ENCODE data around the gene THSD4.

The THSD4 gene

DNA sequence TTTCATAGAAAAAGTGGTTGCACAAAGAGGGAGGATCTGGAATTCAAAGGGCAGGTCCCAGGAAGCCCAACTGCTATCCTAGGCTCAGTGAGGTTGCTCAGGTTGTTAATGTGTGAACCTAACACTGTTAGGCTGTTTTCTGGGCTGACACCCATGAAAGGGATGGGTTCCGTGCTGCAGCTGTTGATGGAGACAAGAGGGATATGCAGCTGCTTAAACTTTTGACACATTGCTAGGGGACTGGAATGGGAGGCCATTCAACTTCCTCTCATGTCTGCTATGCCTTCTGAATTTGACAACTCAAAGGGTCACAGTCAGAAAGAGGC is 497.1 kb downstream of the THSD4 start:
- DNase-seq (ENCODE audit: low read depth in 3 of 3), result no peak

DNA sequence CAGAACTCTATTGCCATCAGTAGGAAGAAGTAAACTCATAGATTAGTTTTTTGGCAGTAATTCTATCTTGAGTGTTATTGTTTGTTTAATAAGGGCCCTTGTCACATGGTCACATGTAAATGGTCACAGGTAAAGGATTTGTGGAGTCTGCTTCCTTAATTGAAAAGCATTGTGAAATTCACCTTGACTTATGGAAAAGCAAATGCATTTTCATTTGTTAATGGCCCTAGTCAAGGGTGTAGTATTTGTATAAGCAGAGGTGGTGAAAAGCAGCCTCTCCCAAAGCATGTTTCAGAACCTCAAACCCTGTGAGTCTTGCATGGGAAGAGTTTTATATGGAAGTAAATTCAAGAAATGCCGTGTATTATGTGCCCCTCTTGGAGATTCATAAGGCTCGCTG is 497.6 kb downstream of the THSD4 start:
- no peak for DNase-seq (ENCODE audit: low read depth in 3 of 3)

GRCh38 chr15:71623111-71623510 is 507.8 kb downstream of the THSD4 start:
- DNase-seq (ENCODE audit: low read depth in 3 of 3), result no peak

DNA sequence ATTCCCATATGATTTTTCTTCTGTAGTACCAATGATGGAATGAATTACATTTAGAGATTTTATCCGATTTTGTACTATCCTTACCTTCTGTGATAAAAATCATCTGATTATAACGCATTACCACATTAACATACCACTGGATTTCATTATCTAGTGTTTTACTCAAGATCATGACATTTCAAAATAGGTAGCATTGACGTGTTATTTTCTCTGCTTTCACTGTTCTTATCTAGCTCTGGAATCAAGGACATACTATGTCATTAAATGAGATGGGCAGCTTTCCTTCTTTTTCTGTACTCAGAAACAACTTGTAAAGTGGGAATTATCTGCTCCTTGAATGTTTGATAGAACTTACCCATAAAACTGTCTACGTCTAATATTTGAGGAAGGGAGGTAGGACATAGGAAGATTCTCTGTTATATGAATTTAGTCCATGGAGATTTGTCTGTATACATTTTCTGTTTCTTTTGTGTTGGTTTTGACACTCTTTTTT is 511.4 kb downstream of the THSD4 start:
- no peak for DNase-seq (ENCODE audit: low read depth in 3 of 3)

DNA sequence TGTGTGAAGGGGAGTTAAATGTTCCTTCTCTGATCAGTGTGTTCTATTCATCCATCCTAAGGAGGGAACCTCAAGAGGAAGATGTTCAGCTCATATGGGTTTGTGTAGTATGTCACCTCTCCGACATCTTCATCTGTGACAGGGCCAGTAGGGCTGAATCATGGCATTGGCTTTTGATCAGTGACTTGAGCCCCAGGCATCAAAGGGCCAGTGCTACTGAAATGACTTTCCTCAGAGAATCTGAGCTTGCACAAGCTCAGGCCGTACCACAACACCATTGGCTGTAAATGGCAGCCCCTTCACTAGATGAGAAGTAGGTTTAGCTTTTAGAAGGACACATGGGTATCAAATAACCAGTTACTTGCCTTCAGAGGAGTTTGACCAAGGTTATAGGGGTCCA is 511.9 kb downstream of the THSD4 start:
- DNase-seq (ENCODE audit: low read depth in 3 of 3), result no peak

DNA sequence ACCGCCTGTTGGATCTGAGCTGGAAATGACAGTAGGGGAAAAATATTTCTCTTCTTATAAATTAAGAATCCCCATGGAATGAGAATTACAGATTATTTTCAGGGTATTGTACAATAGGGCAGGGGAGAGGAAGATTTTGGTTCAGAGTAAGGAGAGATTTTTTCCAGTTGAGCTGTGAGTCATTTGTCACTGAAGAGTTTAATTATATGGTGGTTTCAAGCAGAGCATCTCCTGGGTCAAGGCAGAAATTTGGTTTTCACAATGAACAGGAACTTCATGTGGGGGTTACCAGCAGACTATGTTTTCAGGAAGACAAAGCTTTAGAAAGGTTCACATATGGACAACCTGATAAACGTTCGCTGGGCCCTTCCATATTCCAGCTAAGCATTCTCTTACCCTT is 512.3 kb downstream of the THSD4 start:
- DNase-seq (ENCODE audit: low read depth in 3 of 3), result no peak

- no peak for DNase-seq (ENCODE audit: low read depth in 3 of 3)
Measured at GRCh38 chr15:71628988-71629770, 513.9 kb downstream of the THSD4 start.

GRCh38 chr15:71629781-71630474 is 514.7 kb downstream of the THSD4 start:
- no peak for DNase-seq (ENCODE audit: low read depth in 3 of 3)

GRCh38 chr15:71630475-71630809 is 515.2 kb downstream of the THSD4 start:
- no peak for DNase-seq (ENCODE audit: low read depth in 3 of 3)

DNA sequence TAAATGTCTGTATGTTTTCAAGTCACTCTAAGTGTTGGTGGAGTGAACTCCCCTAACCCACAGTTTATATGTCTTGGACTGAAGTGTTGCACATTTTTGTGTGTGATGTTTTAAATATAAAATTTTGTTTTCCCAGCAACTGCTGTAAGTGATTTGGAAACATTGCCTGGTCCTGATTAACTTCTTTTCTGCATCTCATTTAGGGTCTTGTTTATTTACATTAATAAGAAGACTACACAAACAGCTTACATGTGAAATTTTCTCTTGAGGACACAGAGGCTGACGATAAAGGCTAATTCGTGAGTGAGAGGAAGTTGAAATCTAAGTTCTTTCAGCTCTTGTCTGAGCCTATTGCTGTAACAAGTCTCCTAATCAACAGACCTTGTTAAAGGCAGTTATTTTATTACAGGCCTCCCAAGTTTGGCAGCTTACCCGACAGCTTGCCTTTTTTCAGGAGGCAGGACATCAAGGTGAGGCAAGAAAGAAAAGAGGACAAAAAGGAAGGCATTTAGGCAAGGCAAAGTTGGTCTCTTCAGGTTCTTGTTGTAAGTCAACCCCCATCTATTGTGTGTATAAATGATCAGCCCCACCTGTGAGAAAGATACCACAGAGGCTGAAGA is 517.4 kb downstream of the THSD4 start:
- DNase-seq (ENCODE audit: low read depth in 3 of 3), result no peak

GRCh38 chr15:71634820-71635560 is 519.7 kb downstream of the THSD4 start:
- DNase-seq (ENCODE audit: low read depth in 3 of 3), result no peak

DNA sequence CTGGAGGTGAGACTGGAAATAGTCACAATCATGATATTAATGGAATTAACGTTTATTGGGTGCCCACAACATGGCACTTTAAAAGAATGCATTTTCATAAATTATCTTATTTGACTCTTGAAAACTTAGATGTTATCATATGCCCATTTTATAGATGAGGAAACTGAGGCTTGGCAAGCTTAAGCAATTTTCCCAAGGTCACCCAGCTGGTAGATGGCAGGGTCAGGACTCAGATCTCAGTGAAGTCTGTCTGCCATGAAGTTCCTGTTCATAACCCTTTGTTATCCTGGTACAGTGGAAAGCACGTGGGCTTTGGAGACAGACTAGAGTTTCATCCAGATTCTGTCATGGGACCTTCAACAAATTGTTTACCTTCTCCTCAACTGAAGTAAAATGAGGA is 520.5 kb downstream of the THSD4 start:
- no peak for DNase-seq (ENCODE audit: low read depth in 3 of 3)

GRCh38 chr15:71638876-71639275 is 523.6 kb downstream of the THSD4 start:
- no peak for DNase-seq (ENCODE audit: low read depth in 3 of 3)

DNA sequence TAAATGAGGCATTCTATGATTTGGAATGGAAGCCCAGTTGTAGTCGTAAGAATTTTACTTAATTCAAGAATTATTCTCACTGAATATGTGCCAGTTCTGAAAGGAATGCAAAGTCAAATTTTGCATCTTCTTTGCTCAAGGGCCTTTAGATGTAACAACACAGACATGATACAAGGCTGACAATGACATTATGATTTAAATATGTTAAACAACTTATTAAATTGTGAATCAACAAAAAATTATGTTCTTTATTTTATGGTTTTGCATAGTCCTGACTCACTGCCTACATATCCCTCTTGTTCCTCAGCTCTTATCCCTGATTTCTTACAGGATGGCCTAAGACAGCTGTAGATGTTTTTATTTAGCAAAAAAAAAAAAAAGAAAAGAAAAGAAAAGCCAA is 524.2 kb downstream of the THSD4 start:
- DNase-seq (ENCODE audit: low read depth in 3 of 3), result no peak

DNA sequence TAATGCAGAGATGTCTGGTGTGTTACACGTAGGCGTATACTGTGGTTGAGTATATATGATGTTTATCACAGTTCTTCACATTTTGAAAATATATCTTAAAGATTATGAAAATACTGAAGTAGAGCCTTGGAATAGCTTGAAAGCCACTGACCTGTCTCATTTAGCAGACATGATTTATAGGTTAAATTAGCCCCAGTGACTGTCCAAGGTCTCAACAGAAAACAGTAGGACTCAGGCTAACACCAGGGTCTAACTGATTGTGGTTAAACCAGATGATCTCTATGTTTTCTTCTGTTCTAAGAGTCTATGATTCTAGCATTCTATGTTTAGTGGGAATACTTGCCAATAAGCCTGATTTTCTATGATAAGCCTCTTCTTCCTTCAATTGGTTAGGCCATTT is 528.6 kb downstream of the THSD4 start:
- DNase-seq (ENCODE audit: low read depth in 3 of 3), result no peak

DNA sequence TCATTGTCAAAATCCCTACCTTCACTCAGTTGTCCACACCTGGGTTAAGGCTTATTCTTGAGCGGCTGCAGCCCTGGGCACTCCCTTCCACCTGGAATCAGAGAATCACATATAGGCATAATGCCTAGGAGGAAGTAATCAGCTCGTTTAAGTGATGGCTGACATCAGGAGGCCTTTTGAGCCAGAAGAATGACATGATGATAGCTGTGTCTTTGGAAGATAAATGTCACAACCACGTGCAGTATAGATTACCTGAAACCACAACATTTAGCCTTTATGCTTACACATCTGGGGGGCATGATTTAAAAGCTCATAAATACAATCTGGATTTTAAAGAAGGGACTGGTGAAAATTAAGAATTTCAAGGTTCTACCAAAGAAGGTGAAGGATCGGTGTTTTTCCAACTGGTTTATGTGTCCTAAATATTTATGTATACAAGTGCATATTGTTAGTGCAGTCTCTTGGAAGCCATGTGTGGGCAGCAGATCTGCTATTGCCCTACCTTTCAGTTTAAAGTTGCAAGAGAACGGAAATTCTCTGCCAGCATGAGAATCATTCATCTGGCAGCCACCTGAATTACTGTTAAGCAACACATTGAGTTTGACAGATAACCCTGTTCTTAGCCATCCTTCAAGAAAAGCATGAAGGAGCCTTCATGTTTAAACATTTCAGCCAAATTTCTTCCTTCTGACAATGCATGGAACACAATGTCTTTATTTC is 531.7 kb downstream of the THSD4 start:
- no peak for DNase-seq (ENCODE audit: low read depth in 3 of 3)

GRCh38 chr15:71647487-71647808 is 532.2 kb downstream of the THSD4 start:
- no peak for DNase-seq (ENCODE audit: low read depth in 3 of 3)

GRCh38 chr15:71648095-71648494 is 532.8 kb downstream of the THSD4 start:
- DNase-seq (ENCODE audit: low read depth in 3 of 3), result no peak

GRCh38 chr15:71649894-71650293 is 534.6 kb downstream of the THSD4 start:
- no peak for DNase-seq (ENCODE audit: low read depth in 3 of 3)

GRCh38 chr15:71650603-71651002 is 535.3 kb downstream of the THSD4 start:
- DNase-seq (ENCODE audit: low read depth in 3 of 3), result no peak

DNA sequence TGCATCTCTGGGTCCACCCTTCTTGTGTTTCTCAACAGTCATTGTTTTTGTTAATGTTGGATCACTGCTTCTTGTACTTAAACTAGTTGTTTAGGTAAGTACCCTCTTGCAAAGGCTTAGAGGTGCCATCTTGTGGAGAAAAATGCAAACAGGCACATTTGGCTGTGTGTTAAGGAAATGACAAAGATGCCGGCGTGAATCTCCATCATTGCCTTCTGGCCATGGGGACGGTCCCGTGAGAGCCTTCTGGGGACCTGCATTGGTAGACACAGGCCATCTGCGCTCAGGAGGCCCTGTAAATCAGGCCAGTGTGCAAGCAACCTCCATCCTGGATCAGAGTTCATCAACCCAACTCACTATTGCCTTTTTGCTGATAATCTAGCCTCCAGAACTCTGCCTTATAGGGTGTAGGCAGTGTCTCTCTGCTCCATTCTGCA is 536.5 kb downstream of the THSD4 start:
- DNase-seq (ENCODE audit: low read depth in 3 of 3), result no peak
